Lower leg skin (tissue), 3 donors: ENCODE measurements around the gene ZBTB8B.

ENCODE experiments used
- CTCF ChIP-seq, 3 donors: fragments of 450-650 bp; IDR thresholded peaks; one replicate each; pipeline ENCODE4 v1.5.1; 2016; ENCODE audit warnings: antibody characterized with exemption in 3 of 3, mild to moderate bottlenecking in 3 of 3, moderate library complexity in 2 of 3
- POLR2A ChIP-seq, 2 donors: fragments of 450-650 bp; IDR thresholded peaks; one replicate each; pipeline ENCODE4 v1.6.1; 2016 to 2017; ENCODE audit warnings: antibody characterized with exemption in 2 of 2, mild to moderate bottlenecking in 1 of 2, moderate library complexity in 1 of 2

- TF ChIP-seq CTCF (IDR thresholded peaks at IDR 0.05) (no peak), POLR2A (IDR thresholded peaks at IDR 0.05) (no peak)
Measured at GRCh38 chr1:32508761-32509160, 43.9 kb downstream of the ZBTB8B start.
